ENCODE measurements around the gene ZNF593. TPM values are rescaled to one million over a fixed set of nuclear protein-coding genes. Genes with fewer than 3 reads are reported as not detected.
A peak's percentile ranks its signal among the peaks of the same experiment; 100 is the strongest.

Gene ZNF593
- total and polyA plus RNA-seq, 4 experiments from 2014 or later: 10.7 to 32.9 (median 17.0) TPM

GRCh38 chr1:26125946-26126320 is 43.8 kb upstream of the ZNF593 start:
- H3K27ac ChIP-seq (ENCODE audit: low read depth, low read length): peak overlapping the region; percentile 55
- intact Hi-C loops (cut with micrococcal nuclease): loop anchor here (1.0 to 10.0 kb wide), 3 partner anchors 15 to 881 kb away; partner anchors contain the start of genes PDIK1L and RSRP1
- ChIA-PET POLR2A (ENCODE audit: partially characterized antibody) (interaction anchor here (0.6 to 9.5 kb wide), 19 partner anchors 8 to 774 kb away, joined by 3 to 189 read pairs (median 5); partner anchors contain the start of genes CEP85, GPATCH3, MAN1C1 and PDIK1L), CTCF (ENCODE audit: partially characterized antibody) (interaction anchor here (1.3 to 11.2 kb wide), 9 partner anchors 11 to 291 kb away, joined by 3 to 199 read pairs (median 7); partner anchors contain the start of genes PDIK1L and ZNF593)
- H3K9me3 ChIP-seq (ENCODE audit: control insufficient read depth in 1 of 2, low read length in 2 of 2): no peaks in the 10 kb centered on the region
- peaks cover 63% of the 10 kb centered on the region for H3K4me1 ChIP-seq (ENCODE audit: insufficient read depth, low read length)
- H3K4me3 Mint-ChIP-seq: peak overlapping the region; percentile 79 to 92 (median 86)
- peaks cover 0 to 21% of the 10 kb centered on the region in 2 donors for H3K36me3 Mint-ChIP-seq
- DNase-seq: no peak
- H3K4me3 ChIP-seq (ENCODE audit: low read length in 2 of 2): peak overlapping the region in 1 of 2 donors; percentile 14
- H3K36me3 ChIP-seq (ENCODE audit: insufficient read depth, low read length): no peaks in the 10 kb centered on the region
- H3K9me3 Mint-ChIP-seq: no peaks in the 10 kb centered on the region
- peak overlapping the region; percentile 83 to 99 (median 96) for H3K27ac Mint-ChIP-seq
- peaks cover 32 to 51% (median 42%) of the 10 kb centered on the region in 4 donors for H3K4me1 Mint-ChIP-seq
- H3K27me3 ChIP-seq (ENCODE audit: insufficient read depth, low read length): no peaks in the 10 kb centered on the region
- no peaks in the 10 kb centered on the region for H3K27me3 Mint-ChIP-seq

DNA sequence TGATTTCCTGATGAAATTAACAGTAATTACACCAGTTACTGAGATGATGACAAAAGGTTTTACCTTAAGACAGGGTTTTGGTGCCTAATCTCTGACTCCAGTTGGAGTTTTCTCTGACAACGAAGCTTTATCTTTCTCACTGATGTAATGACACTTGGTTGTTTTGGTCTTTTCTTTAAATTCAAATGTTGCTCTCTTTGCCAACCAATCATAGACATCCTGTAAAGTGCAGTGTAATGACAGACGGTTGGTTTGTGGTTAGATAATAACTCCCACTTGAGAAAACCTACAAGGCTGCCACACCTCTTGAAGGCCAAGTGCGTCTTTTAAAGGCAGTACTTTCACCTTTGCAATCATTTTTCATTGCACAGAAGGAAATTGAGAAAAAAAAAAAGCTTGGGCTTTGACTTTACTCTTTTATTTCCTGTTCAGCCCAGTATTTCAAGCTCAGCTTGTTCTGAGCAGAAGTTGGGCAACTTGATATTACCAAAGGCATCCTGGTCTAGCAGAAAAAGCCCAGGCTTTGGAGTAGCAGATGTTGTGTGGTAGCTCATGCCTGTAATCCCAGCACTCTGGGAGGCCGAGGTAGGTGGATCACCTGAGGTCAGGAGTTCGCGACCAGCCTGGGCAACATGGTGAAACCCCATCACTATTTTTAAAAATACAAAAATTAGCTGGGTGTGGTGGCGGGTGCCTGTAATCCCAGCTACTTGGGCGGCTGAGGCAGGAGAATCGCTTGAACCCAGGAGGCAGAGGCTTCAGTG is 43.2 kb upstream of the ZNF593 start:
- DNase-seq: peak; percentile 86 to 94 (median 90)
- Mint-ChIP-seq H3K27me3 (no peaks in the 10 kb centered on the region), H3K4me3 (peak overlapping the region; percentile 79 to 92 (median 86)), H3K4me1 (peaks cover 32 to 51% (median 42%) of the 10 kb centered on the region in 4 donors), H3K9me3 (no peaks in the 10 kb centered on the region), H3K36me3 (peaks cover 0 to 19% of the 10 kb centered on the region in 2 donors), H3K27ac (peak overlapping the region; percentile 83 to 99 (median 96))
- CTCF ChIA-PET (ENCODE audit: partially characterized antibody): interaction anchor here (1.0 to 11.2 kb wide), 13 partner anchors 11 to 291 kb away, joined by 3 to 199 read pairs (median 4); partner anchors contain the start of genes CEP85, PDIK1L and ZNF593
- H3K4me3 ChIP-seq (ENCODE audit: low read length in 2 of 2): peak overlapping the region in 1 of 2 donors; percentile 47
- no peaks in the 10 kb centered on the region for H3K27me3 ChIP-seq (ENCODE audit: insufficient read depth, low read length)
- H3K36me3 ChIP-seq (ENCODE audit: insufficient read depth, low read length): no peaks in the 10 kb centered on the region
- intact Hi-C loops (cut with micrococcal nuclease): loop anchor here (1.0 to 10.0 kb wide), 3 partner anchors 15 to 882 kb away; partner anchors contain the start of genes PDIK1L and RSRP1
- POLR2A ChIA-PET (ENCODE audit: partially characterized antibody): interaction anchor here (0.6 to 9.5 kb wide), 24 partner anchors 9 to 1867 kb away, joined by 3 to 189 read pairs (median 4); partner anchors contain the start of genes CD52, CEP85, DHDDS and GPATCH3
- peak overlapping the region; percentile 55 for H3K27ac ChIP-seq (ENCODE audit: low read depth, low read length)
- H3K4me1 ChIP-seq (ENCODE audit: insufficient read depth, low read length): peaks cover 63% of the 10 kb centered on the region
- H3K9me3 ChIP-seq (ENCODE audit: control insufficient read depth in 1 of 2, low read length in 2 of 2): no peaks in the 10 kb centered on the region

DNA sequence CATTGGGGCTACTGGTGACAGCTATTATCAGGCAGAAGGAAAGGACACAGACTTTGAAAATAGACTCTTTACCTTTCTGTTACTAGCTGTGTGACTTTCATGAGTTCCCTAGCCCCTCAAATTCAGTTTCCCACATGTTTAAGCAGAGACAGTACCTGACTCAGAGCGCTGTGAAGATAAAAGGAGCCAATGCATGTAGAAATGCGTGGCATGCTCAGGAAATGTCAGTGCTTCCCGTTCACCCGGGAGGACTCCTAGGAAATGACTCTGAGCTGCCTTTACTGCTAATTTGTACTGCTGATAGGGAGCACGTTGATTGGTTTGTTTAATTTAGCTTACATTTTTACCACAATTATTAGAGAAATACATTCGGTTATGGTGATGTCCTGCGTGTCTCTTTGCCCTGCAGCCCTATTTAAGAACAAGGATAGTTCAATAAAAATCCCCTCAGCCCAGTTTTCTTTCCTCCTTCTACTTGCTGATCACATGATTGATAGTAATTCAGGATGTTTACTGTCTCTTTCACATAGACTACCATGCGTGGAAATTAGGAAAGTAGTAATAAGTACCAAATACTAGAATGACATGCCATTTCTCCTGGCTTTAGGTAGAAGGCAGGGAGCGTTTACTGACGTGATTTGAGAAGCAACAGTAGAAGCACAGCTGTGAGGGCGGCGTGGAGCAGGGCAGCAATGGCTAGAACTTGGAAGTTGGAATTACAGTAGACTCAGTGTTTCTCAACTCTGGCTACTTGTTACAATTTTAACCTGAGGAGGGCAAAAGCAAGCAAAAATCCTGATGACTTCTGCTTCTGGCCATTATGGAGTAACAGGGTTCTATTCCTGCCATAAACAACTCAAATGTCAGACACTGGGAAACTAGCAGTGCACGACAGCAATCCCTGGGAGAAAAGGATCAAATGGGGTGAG is 42.2 kb upstream of the ZNF593 start:
- Mint-ChIP-seq H3K36me3 (peaks cover 0 to 10% of the 10 kb centered on the region in 2 donors), H3K4me3 (peak overlapping the region; percentile 79 to 92 (median 86)), H3K9me3 (no peaks in the 10 kb centered on the region), H3K27ac (peak overlapping the region; percentile 44 to 99 (median 83)), H3K4me1 (peaks cover 31 to 51% (median 41%) of the 10 kb centered on the region in 4 donors), H3K27me3 (no peaks in the 10 kb centered on the region)
- peaks cover 57% of the 10 kb centered on the region for H3K4me1 ChIP-seq (ENCODE audit: insufficient read depth, low read length)
- POLR2A ChIA-PET (ENCODE audit: partially characterized antibody): interaction anchor here (0.6 to 9.5 kb wide), 15 partner anchors 10 to 1866 kb away, joined by 3 to 189 read pairs (median 6); partner anchors contain the start of genes CEP85, DHDDS, GPATCH3 and PDIK1L
- no peaks in the 10 kb centered on the region for H3K9me3 ChIP-seq (ENCODE audit: control insufficient read depth in 1 of 2, low read length in 2 of 2)
- peak overlapping the region; percentile 12 for H3K27ac ChIP-seq (ENCODE audit: low read depth, low read length)
- H3K27me3 ChIP-seq (ENCODE audit: insufficient read depth, low read length): no peaks in the 10 kb centered on the region
- intact Hi-C loops (cut with micrococcal nuclease): loop anchor here (10.0 kb wide), 1 partner anchor 883 kb away; the partner anchor contains the start of gene RSRP1
- no peak for DNase-seq
- peak overlapping the region in 1 of 2 donors; percentile 47 for H3K4me3 ChIP-seq (ENCODE audit: low read length in 2 of 2)
- CTCF ChIA-PET (ENCODE audit: partially characterized antibody): interaction anchor here (1.0 to 11.2 kb wide), 12 partner anchors 12 to 290 kb away, joined by 3 to 199 read pairs (median 4); partner anchors contain the start of genes CEP85, PDIK1L and ZNF593
- no peaks in the 10 kb centered on the region for H3K36me3 ChIP-seq (ENCODE audit: insufficient read depth, low read length)

DNA sequence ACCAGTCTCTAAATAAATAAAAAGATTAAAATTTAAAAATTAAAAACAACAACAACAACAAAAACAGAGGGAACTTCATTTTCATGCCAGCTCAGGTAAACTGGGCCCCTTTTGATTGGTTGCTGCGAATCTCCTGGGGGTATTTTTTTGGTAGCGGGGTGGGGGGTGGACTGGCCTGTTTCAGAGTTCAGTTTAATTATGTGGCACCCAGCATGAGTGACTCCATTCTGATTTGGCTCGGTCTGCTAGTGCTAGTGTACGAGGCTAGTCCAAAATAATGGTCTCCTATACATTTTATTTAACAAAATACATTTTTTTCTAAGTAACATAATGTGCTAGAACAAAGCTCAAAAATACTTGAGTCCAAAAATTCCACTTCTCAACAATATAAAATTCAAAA is 39.9 kb upstream of the ZNF593 start:
- H3K4me3 ChIP-seq (ENCODE audit: low read length in 2 of 2): no peak overlapping the region
- H3K9me3 Mint-ChIP-seq: peaks cover 0 to 1% (median 0%) of the 10 kb centered on the region in 8 donors
- no peaks in the 10 kb centered on the region for H3K36me3 ChIP-seq (ENCODE audit: insufficient read depth, low read length)
- no peak for DNase-seq
- H3K27me3 ChIP-seq (ENCODE audit: insufficient read depth, low read length): no peaks in the 10 kb centered on the region
- H3K27ac Mint-ChIP-seq: no peak overlapping the region
- peaks cover 37% of the 10 kb centered on the region for H3K4me1 ChIP-seq (ENCODE audit: insufficient read depth, low read length)
- no peaks in the 10 kb centered on the region for H3K9me3 ChIP-seq (ENCODE audit: control insufficient read depth in 1 of 2, low read length in 2 of 2)
- intact Hi-C loops (cut with micrococcal nuclease): loop anchor here (10.0 kb wide), 1 partner anchor 885 kb away; the partner anchor contains the start of gene RSRP1
- ChIA-PET POLR2A (ENCODE audit: partially characterized antibody) (interaction anchor here (1.6 to 9.5 kb wide), 2 partner anchors 18 to 249 kb away, joined by 4 to 189 read pairs; partner anchors contain the start of gene PDIK1L), CTCF (ENCODE audit: partially characterized antibody) (interaction anchor here (0.8 to 11.2 kb wide), 5 partner anchors 12 to 1025 kb away, joined by 3 to 199 read pairs (median 4); partner anchors contain the start of gene SLC9A1)
- no peaks in the 10 kb centered on the region for H3K27me3 Mint-ChIP-seq
- H3K27ac ChIP-seq (ENCODE audit: low read depth, low read length): no peak overlapping the region
- no peaks in the 10 kb centered on the region for H3K36me3 Mint-ChIP-seq
- peaks cover 22 to 36% (median 30%) of the 10 kb centered on the region in 4 donors for H3K4me1 Mint-ChIP-seq
- H3K4me3 Mint-ChIP-seq: peak overlapping the region in 1 of 8 donors; percentile 49

GRCh38 chr1:26130695-26131094 is 39.0 kb upstream of the ZNF593 start:
- H3K4me1 Mint-ChIP-seq: peaks cover 19 to 30% (median 26%) of the 10 kb centered on the region in 4 donors
- ChIA-PET POLR2A (ENCODE audit: partially characterized antibody) (interaction anchor here (0.6 kb wide), 2 partner anchors 10 to 264 kb away, joined by 3 to 4 read pairs; no protein-coding TSS in a partner anchor), CTCF (ENCODE audit: partially characterized antibody) (interaction anchor here (1.3 to 11.2 kb wide), 3 partner anchors 12 to 27 kb away, joined by 4 to 199 read pairs (median 4); no protein-coding TSS in a partner anchor)
- H3K36me3 Mint-ChIP-seq: no peaks in the 10 kb centered on the region
- no peak overlapping the region for H3K4me3 Mint-ChIP-seq
- no peaks in the 10 kb centered on the region for H3K27me3 Mint-ChIP-seq
- H3K36me3 ChIP-seq (ENCODE audit: insufficient read depth, low read length): no peaks in the 10 kb centered on the region
- no peaks in the 10 kb centered on the region for H3K9me3 ChIP-seq (ENCODE audit: control insufficient read depth in 1 of 2, low read length in 2 of 2)
- no peaks in the 10 kb centered on the region for H3K27me3 ChIP-seq (ENCODE audit: insufficient read depth, low read length)
- H3K27ac Mint-ChIP-seq: no peak overlapping the region
- no peak for DNase-seq
- H3K9me3 Mint-ChIP-seq: peaks cover 0 to 1% (median 0%) of the 10 kb centered on the region in 8 donors
- H3K4me3 ChIP-seq (ENCODE audit: low read length in 2 of 2): no peak overlapping the region
- intact Hi-C loops (cut with micrococcal nuclease): no loop called here
- H3K4me1 ChIP-seq (ENCODE audit: insufficient read depth, low read length): peaks cover 28% of the 10 kb centered on the region
- no peak overlapping the region for H3K27ac ChIP-seq (ENCODE audit: low read depth, low read length)

- Mint-ChIP-seq H3K9me3 (peaks cover 0 to 1% (median 0%) of the 10 kb centered on the region in 8 donors), H3K27ac (peak overlapping the region in 1 of 7 donors; percentile 31), H3K27me3 (no peaks in the 10 kb centered on the region), H3K4me1 (peaks cover 10 to 16% (median 14%) of the 10 kb centered on the region in 4 donors), H3K36me3 (no peaks in the 10 kb centered on the region), H3K4me3 (no peak overlapping the region)
- ChIA-PET CTCF (ENCODE audit: partially characterized antibody) (interaction anchor here (1.1 kb wide), 1 partner anchor 12 kb away, joined by 5 read pairs; no protein-coding TSS in a partner anchor), POLR2A (ENCODE audit: partially characterized antibody) (interaction anchor here (0.7 kb wide), 1 partner anchor 20 kb away, joined by 3 read pairs; no protein-coding TSS in a partner anchor)
- no peak overlapping the region for H3K4me3 ChIP-seq (ENCODE audit: low read length in 2 of 2)
- no peaks in the 10 kb centered on the region for H3K9me3 ChIP-seq (ENCODE audit: control insufficient read depth in 1 of 2, low read length in 2 of 2)
- no peaks in the 10 kb centered on the region for H3K27me3 ChIP-seq (ENCODE audit: insufficient read depth, low read length)
- peaks cover 15% of the 10 kb centered on the region for H3K4me1 ChIP-seq (ENCODE audit: insufficient read depth, low read length)
- no peak for DNase-seq
- intact Hi-C loops (cut with micrococcal nuclease): no loop called here
- H3K36me3 ChIP-seq (ENCODE audit: insufficient read depth, low read length): no peaks in the 10 kb centered on the region
- H3K27ac ChIP-seq (ENCODE audit: low read depth, low read length): no peak overlapping the region
Measured at GRCh38 chr1:26132128-26132833, 37.4 kb upstream of the ZNF593 start.
